H54 (cell line): ENCODE measurements around the gene ALDH1L1.

Experiments
- DNase-seq: peaks from one replicate; pipeline ENCODE4 v3.0.0; 2011; ENCODE audit warnings: low spot score, mixed read lengths; ENCODE audit not compliant: insufficient read length
- FAIRE-seq: peaks from 3 replicates; lab custom pipeline; 2011; peaks lifted over from hg19 to GRCh38; lab: Jason Lieb, UNC
- POLR2A ChIP-seq: IDR thresholded peaks from 2 replicates; pipeline ENCODE4 v1.6.1; 2011; ENCODE audit warnings: low read depth, mild to moderate bottlenecking, low read length

The ALDH1L1 gene

DNA sequence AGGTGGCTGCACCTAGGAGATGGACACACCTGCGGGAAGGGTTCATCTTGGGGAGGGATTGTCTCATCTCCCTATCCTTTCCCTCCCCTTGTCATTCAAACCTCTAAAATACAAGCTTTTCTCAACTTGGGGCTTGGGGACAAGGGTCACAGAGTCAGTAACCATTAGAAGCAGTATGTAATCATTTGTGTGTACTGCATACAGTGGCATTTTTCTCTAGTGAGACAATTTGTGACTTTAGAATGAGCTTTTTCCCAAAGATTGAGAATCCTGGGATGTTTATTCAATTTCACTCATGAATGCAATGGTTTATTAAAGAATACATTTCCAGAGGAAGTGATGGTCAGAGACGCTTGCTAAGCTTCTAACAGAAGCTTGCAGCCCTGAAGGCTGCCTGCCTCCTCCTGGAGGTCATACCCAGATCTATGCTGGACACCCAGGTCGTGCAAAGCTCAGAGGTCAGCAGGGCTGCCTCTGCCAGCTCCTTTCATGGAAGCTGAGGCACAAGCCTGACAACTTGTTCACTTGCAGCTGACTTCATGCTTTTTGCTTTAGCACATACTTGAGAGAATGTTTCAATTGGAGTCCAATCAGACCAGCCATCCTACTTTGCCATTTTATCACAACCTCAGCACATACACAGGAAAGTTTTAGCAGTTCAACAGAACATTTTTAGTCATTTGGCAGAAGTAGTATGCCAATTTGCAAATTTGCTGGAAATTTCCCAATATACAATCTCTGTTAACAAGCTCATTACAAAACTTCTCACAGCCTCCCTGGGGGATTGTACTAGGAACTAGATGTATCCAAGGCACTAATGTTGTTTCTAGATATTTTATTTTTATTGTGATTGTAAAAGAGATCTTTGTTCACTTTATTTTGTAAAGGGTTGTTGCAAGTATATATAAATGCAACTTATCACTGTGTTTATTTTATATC, 25.6 kb upstream of the ALDH1L1 start:
- no peak for DNase-seq
- no peak for TF ChIP-seq POLR2A
- no peak for FAIRE-seq

GRCh38 chr3:126202680-126203079, 22.3 kb upstream of the ALDH1L1 start:
- FAIRE-seq: no peak
- TF ChIP-seq POLR2A: no peak
- DNase-seq: no peak

DNA sequence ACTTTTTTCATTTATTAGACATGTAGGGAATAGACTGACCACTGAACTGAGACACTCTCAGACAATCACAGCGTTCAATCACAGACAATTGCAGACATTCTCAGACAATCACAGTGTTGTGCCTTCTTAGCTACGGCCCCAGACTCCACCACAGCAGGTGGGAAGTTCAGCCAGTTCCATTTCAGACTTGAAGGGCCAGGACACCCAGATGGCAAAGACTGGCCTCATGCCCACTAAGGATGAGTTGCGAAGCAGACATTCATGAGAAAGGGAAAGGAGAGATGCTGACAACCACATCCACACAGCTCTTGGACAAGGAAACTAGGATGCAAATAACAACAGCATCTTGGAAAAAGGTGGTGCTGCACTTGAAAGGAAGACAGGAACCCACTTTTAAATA, 21.9 kb upstream of the ALDH1L1 start:
- no peak for DNase-seq
- FAIRE-seq: no peak

DNA sequence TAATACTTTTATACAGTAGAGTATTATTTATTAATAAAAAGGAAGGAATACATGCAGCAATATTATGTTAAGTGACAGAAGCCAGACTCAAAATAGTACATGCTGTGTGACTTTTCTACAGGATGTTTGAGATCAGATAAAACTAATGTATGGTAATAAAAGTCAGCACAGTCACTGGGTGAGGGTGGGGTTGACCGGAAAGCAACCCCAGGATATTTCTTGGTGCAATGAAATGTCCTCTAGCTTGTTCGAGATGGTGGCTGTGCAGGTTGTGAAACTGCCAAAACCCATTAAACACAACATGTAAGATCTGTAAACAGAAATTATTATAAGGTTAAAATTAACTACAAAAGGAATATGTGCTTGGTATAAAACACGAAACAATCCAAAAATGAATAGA, 20.8 kb upstream of the ALDH1L1 start:
- FAIRE-seq: no peak
- DNase-seq: no peak
- no peak for TF ChIP-seq POLR2A

More for the DNA sequence above, 21.9 kb upstream of the ALDH1L1 start:
- no peak for TF ChIP-seq POLR2A

DNA sequence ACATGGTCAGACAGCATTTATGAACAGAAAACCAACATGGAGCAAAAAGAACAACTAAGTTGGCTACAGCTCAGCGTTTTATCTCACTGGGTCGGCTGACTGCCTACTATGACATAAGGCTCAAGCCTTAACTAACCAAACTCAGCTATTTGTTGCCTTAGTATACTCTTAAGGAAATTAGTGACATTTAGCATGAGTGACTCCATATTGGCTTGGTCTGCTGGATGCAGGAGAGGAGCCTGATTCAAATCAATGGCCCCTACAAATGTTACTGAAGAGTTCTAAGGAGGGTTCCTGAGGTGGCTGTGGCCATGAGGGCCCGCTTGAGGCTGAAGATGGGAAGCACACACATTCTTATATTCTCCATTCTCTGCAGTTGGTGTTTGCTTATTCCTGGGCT, 20.1 kb upstream of the ALDH1L1 start:
- DNase-seq (no peak), FAIRE-seq (no peak)
- no peak for TF ChIP-seq POLR2A

DNA sequence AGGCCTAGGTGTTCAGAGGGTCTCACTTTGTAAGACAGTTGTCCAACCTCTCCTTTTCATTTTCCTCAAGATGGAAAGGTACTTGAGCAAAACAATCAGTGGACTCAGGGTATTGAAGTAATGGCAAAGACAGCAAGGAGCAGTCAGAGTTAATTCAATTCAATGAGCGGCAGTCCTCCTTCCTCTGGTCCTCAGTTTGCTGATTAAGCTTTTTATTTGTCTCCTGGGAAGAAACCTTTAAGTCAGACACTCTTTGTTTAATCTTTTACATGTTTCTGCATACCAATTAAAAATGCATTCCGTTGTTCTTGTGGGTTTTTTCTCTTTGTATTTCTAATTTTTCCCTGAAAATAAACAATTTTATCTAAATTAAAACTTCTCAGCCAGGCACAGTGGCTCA, 18.9 kb upstream of the ALDH1L1 start:
- DNase-seq: no peak
- no peak for FAIRE-seq
- TF ChIP-seq POLR2A: no peak

- TF ChIP-seq POLR2A: no peak
- DNase-seq: peak; percentile 44
- FAIRE-seq: peak; percentile 91
Observed at GRCh38 chr3:126197854-126198584, 17.6 kb upstream of the ALDH1L1 start.

DNA sequence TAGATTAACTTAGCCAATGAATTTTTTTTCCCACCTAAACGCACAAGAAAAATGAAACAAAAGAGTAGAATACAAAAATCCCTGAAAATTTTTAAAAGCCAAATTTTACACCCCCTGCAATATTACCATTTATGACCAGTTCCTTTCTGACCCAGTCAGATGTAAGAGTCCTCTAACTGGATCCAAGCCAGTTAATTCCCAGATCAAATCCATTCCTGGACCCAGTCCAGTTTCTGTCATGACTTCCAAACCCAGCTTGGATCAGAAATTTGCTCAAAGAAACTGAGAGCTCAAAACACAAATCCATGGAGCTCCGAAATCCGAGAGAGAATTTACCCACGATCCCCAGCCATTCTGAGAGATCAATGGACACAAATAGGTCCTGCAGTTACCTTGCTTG, 17.0 kb upstream of the ALDH1L1 start:
- no peak for TF ChIP-seq POLR2A
- FAIRE-seq (no peak), DNase-seq (no peak)

DNA sequence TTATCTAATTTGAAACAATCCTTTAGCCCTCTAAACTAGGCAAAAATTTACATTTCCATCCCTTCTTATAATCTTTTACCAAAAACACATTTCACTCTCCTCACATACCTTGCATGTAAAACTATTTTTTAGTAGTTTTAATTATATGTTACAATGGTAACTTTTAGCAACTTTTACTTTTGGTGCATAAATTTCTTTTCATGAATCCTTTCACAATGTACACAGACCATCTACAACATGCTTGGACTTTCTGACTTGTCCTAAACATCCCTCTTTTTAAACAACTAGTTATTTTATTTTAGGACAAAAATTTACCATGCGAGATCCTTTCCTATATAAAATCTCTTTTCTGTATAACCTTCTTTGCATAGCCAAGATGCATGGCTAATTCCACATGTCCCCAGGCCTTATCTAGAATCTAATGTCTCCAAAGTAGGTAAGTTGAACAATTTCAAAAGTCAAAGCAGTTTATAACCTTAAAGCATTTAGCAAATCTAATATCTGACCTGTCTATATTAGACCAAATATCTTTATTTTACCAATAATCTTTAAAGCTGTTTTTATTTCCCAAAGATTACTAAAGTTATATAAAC, 14.4 kb upstream of the ALDH1L1 start:
- no peak for FAIRE-seq
- DNase-seq: no peak

GRCh38 chr3:126191246-126191645, 10.9 kb upstream of the ALDH1L1 start:
- FAIRE-seq: no peak
- no peak for TF ChIP-seq POLR2A
- DNase-seq: no peak

More for the DNA sequence above, 14.4 kb upstream of the ALDH1L1 start:
- TF ChIP-seq POLR2A: no peak

DNA sequence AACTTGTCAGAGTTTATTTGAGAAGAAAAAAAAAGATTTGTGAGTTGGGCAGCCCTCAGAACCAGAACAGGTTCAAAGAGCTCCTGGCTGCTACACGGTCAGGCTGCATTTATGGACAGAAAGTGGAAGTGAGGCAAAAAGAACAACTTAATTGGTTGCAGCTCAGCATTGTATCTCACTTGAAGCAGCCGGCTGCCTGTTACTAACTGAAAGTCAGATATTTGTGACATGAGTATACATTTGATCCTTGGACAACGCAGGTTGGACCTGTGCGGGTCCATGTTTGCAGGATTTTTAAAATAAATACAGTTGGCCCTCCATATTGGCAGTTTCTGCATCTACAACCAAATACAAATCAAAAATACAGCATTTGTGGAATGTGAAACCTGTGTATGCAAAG, 7.5 kb upstream of the ALDH1L1 start:
- DNase-seq: no peak
- TF ChIP-seq POLR2A: no peak
- FAIRE-seq: no peak

- no peak for DNase-seq
- FAIRE-seq: no peak
- TF ChIP-seq POLR2A: no peak
Observed at GRCh38 chr3:126186749-126187148, 6.4 kb upstream of the ALDH1L1 start.

GRCh38 chr3:126186271-126186670, 5.9 kb upstream of the ALDH1L1 start:
- DNase-seq: no peak
- no peak for FAIRE-seq
- no peak for TF ChIP-seq POLR2A

DNA sequence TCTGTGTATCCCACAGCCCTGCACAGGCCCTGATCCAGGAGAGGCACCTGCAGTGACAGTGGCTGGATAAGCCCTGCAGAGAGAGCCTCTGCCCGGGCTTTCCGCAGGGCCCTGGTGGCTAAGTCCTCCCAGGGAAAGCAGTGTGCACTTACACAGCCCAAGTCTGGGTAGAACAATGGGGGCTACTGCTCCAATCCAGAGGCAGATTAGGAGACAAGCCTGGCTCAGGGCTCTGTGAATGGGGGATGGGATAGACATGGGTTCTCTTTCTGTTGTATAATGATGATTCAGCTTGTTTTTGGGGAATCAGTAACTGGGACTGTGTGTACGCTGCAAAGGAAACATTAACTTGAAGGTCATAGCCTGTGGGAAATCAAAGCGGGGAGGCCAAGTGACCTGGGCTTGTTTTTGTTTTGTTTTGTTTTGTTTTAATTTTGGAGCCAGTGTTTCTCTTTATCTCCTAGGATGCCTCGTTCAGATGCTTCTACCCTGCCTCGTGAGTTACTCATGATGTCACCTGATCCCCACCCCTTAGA, 4.1 kb upstream of the ALDH1L1 start:
- FAIRE-seq (no peak), DNase-seq (no peak)
- TF ChIP-seq POLR2A: no peak

DNA sequence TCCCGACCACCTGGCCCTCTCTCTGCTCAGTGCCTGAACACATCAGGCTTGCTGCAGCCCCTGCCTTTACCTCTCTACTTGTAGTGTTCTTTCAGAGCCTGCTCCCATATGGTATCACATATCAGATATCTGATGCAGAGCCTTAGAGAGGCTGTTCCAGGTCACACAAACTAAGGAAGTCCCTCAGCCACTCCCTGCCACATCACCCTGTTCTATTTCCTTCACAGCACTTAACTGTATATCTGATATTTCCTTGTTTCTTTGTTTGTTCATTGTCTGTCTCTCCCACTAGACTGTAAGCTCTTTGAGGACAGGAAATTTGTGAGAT, 976 bp upstream of the ALDH1L1 start:
- DNase-seq (no peak), FAIRE-seq (no peak)
- TF ChIP-seq POLR2A: no peak
